ENCODE results near the gene TBC1D22A. TPM values are rescaled to one million over a fixed set of nuclear protein-coding genes. Genes with fewer than 3 reads are reported as not detected.

Gene TBC1D22A
- total RNA-seq, 1 donor from 2014 or later, result 10.6 TPM

- H3K36me3 ChIP-seq, result no peaks in the 10 kb centered on the region
- H3K27me3 Mint-ChIP-seq (ENCODE audit: insufficient read depth, low read depth), result peaks cover 3% of the 10 kb centered on the region
- no peaks in the 10 kb centered on the region for H3K36me3 Mint-ChIP-seq
Measured at GRCh38 chr22:47192651-47193437, 430.4 kb downstream of the TBC1D22A start.

GRCh38 chr22:47193606-47194329 is 431.3 kb downstream of the TBC1D22A start:
- Histone ChIP-seq H2AFZ (replicated peaks) (no peak overlapping the region), H3K9ac (no peak overlapping the region), H3F3A (ENCODE audit: low read depth) (no peaks in the 10 kb centered on the region), H3K4me2 (no peak overlapping the region), H3K27me3 (no peaks in the 10 kb centered on the region), H4K20me1 (ENCODE audit: low read depth) (no peaks in the 10 kb centered on the region), H3K36me3 (no peaks in the 10 kb centered on the region), H3K79me2 (ENCODE audit: low read depth) (no peaks in the 10 kb centered on the region), H3K27ac (no peak overlapping the region), H3K4me3 (no peak overlapping the region), H3K4me1 (no peaks in the 10 kb centered on the region), H3K9me3 (ENCODE audit: low read depth) (no peaks in the 10 kb centered on the region)
- H3K4me3 Mint-ChIP-seq, result no peak overlapping the region
- no peak overlapping the region for H3K27ac Mint-ChIP-seq
- no peaks in the 10 kb centered on the region for H3K4me1 Mint-ChIP-seq
- no peaks in the 10 kb centered on the region for H3K36me3 Mint-ChIP-seq
- no peak for DNase-seq (ENCODE audit: low spot score)
- no peak for TF ChIP-seq EZH2 (IDR thresholded peaks at IDR 0.05)
- no peak for TF ChIP-seq EZH2phosphoT487 (IDR thresholded peaks at IDR 0.05)
- TF ChIP-seq CTCF (IDR thresholded peaks at IDR 0.05), result no peak
- H3K27me3 Mint-ChIP-seq (ENCODE audit: insufficient read depth, low read depth), result peaks cover 3% of the 10 kb centered on the region
- H3K9me3 Mint-ChIP-seq, result no peaks in the 10 kb centered on the region

More at GRCh38 chr22:47192651-47193437, 430.4 kb downstream of the TBC1D22A start:
- no peaks in the 10 kb centered on the region for H3K9me3 Mint-ChIP-seq
- Histone ChIP-seq H3K27me3 (no peaks in the 10 kb centered on the region), H3K9ac (no peak overlapping the region), H4K20me1 (ENCODE audit: low read depth) (no peaks in the 10 kb centered on the region), H3K4me3 (no peak overlapping the region), H2AFZ (replicated peaks) (no peak overlapping the region), H3K9me3 (ENCODE audit: low read depth) (no peaks in the 10 kb centered on the region), H3F3A (ENCODE audit: low read depth) (no peaks in the 10 kb centered on the region), H3K79me2 (ENCODE audit: low read depth) (no peaks in the 10 kb centered on the region), H3K4me1 (no peaks in the 10 kb centered on the region), H3K27ac (no peak overlapping the region), H3K4me2 (no peak overlapping the region)
- no peaks in the 10 kb centered on the region for H3K4me1 Mint-ChIP-seq
- H3K4me3 Mint-ChIP-seq, result no peak overlapping the region
- TF ChIP-seq EZH2 (IDR thresholded peaks at IDR 0.05) (no peak), EZH2phosphoT487 (IDR thresholded peaks at IDR 0.05) (no peak), CTCF (IDR thresholded peaks at IDR 0.05) (no peak)
- DNase-seq (ENCODE audit: low spot score), result no peak
- H3K27ac Mint-ChIP-seq, result no peak overlapping the region

- Mint-ChIP-seq H3K36me3 (no peaks in the 10 kb centered on the region), H3K27me3 (ENCODE audit: insufficient read depth, low read depth) (peaks cover 3% of the 10 kb centered on the region), H3K4me1 (no peaks in the 10 kb centered on the region), H3K4me3 (no peak overlapping the region), H3K27ac (no peak overlapping the region), H3K9me3 (no peaks in the 10 kb centered on the region)
- DNase-seq (ENCODE audit: low spot score), result no peak
- Histone ChIP-seq H3K36me3 (no peaks in the 10 kb centered on the region), H2AFZ (replicated peaks) (no peak overlapping the region), H3K79me2 (ENCODE audit: low read depth) (no peaks in the 10 kb centered on the region), H3K27me3 (no peaks in the 10 kb centered on the region), H3K4me2 (no peak overlapping the region), H3K4me1 (no peaks in the 10 kb centered on the region), H3K4me3 (no peak overlapping the region), H3K9me3 (ENCODE audit: low read depth) (no peaks in the 10 kb centered on the region), H3K27ac (no peak overlapping the region), H3F3A (ENCODE audit: low read depth) (no peaks in the 10 kb centered on the region), H3K9ac (no peak overlapping the region), H4K20me1 (ENCODE audit: low read depth) (no peaks in the 10 kb centered on the region)
- TF ChIP-seq CTCF (IDR thresholded peaks at IDR 0.05), result no peak
- TF ChIP-seq EZH2phosphoT487 (IDR thresholded peaks at IDR 0.05), result no peak
- no peak for TF ChIP-seq EZH2 (IDR thresholded peaks at IDR 0.05)
Measured at GRCh38 chr22:47194476-47195155, 432.2 kb downstream of the TBC1D22A start.

Measured in neural progenitor cell (in vitro differentiated cells).